ENCODE results near the gene ERFL. TPM values are rescaled to one million over a fixed set of nuclear protein-coding genes. Genes with fewer than 3 reads are reported as not detected.
"Not testable (repeated sequence)": the region's sequence is repeated elsewhere in the genome, so short reads cannot be mapped to it uniquely, and the experiment has no call there.

Gene ERFL
- total RNA-seq, 1 experiment from 2014 or later, result 0.65 TPM

DNA sequence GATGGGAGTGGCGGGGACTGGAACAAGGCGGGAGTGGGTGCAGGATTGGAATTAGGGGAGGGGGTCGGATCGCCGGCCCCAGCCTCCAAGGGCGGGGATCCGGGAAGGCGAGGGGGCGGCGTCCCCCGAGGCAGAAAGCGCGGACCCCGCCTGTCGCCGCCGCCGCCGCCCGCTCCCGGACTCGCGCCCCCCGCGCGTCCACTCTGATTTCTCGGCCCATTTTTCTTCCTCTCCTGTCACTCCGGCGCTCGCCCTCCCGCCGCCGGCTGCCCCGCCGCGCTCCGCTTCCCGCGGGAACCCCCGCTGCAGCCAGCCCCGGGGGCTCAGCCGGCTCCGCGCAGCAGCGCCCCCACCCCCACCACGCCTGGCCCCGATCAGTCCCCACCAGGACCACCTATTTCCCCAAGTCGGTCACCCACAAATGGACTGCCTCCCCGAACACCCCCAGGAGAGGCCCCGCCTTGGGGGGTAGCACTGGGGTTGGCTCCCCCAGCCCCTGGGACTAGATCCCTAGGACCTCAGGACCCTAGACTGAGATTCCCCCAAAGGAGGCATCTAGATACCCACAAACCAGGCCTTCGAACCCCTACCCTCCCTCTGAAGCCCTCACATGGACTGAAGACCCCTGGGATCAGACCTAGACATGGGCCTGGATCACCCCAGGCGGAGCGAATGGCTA, 12.6 kb upstream of the ERFL start:
- intact Hi-C loops (cut with micrococcal nuclease; ENCODE audit: unreplicated experiment), result no loop called here
- Histone ChIP-seq H3K4me1 (replicated peaks; ENCODE audit: insufficient read depth) (no peaks in the 10 kb centered on the region), H3K79me2 (ENCODE audit: low read depth) (no peaks in the 10 kb centered on the region), H4K20me1 (ENCODE audit: insufficient read depth) (no peaks in the 10 kb centered on the region), H3K9me2 (ENCODE audit: insufficient read depth) (no peaks in the 10 kb centered on the region), H3K9me3 (ENCODE audit: insufficient read depth, low read depth) (no peaks in the 10 kb centered on the region), H3K36me3 (ENCODE audit: low read depth) (no peaks in the 10 kb centered on the region), H3K4me3 (no peak overlapping the region), H3K27me3 (ENCODE audit: insufficient read depth, low read depth) (peaks cover 17% of the 10 kb centered on the region), H3F3A (ENCODE audit: insufficient read depth, low read depth) (peaks cover 5% of the 10 kb centered on the region; the same call in 1 of the 2 replicates), H3K27ac (no peak overlapping the region), H3K4me2 (peak overlapping the region; percentile 62; the same call in 1 of the 2 replicates), H2AFZ (no peak overlapping the region)
- TF ChIP-seq, protein P1, sequence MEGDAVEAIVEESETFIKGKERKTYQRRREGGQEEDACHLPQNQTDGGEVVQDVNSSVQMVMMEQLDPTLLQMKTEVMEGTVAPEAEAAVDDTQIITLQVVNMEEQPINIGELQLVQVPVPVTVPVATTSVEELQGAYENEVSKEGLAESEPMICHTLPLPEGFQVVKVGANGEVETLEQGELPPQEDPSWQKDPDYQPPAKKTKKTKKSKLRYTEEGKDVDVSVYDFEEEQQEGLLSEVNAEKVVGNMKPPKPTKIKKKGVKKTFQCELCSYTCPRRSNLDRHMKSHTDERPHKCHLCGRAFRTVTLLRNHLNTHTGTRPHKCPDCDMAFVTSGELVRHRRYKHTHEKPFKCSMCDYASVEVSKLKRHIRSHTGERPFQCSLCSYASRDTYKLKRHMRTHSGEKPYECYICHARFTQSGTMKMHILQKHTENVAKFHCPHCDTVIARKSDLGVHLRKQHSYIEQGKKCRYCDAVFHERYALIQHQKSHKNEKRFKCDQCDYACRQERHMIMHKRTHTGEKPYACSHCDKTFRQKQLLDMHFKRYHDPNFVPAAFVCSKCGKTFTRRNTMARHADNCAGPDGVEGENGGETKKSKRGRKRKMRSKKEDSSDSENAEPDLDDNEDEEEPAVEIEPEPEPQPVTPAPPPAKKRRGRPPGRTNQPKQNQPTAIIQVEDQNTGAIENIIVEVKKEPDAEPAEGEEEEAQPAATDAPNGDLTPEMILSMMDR (conservative IDR thresholded peaks at IDR 0.05), result no peak
- no peak for TF ChIP-seq EZH2 (IDR thresholded peaks at IDR 0.05; ENCODE audit: low read depth)
- DNase-seq, result no peak
- ChIA-PET CTCF (no interaction called here), POLR2A (ENCODE audit: unreplicated experiment) (no interaction called here)
- BruUV-seq (replicated peaks), result no TSS peak

DNA sequence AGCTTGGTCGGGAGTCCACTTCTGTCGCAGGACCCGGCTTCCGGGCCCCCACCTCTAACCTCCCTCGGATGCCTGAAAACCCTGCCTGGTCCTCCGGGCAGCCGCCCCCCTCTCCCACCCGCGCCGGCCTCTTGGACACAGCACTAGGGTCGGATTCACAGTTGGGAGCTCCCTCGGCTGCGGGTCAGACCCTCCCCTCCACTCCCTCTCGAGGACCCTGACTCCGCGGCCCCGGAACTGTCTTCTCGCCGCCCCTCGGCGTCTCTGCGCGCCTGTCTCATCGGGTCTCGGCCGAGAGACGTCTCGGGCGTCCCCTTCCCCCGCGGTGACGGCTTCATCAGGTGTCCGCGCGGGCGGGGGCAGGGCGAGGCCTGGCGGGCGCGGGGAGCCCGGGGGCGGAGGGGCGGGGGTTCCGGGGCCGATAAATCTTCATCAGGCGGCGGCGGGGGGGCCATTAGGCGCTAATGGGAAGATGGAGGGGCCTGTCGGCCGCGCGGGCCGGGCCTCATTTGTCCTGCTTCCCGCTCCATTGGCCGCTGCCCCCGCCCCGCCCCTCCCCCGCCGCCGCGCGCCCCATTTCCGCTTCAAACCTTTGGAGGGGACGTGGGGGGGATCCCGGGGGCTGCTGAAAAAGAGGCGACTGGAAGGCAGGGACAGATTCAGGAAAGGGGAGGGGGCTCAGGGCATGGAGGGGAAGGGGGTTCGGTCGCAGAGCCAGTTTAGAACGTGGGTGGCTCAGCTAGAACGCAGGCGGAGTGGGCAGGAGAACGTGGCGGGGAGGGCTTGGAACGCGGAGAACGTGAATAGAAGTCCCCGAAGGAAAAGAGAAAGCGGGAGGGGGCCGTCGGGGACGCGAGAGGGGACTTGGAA, 11.8 kb upstream of the ERFL start:
- Histone ChIP-seq H4K20me1 (ENCODE audit: insufficient read depth) (no peaks in the 10 kb centered on the region), H3K4me2 (peak overlapping the region; percentile 71), H3F3A (ENCODE audit: insufficient read depth, low read depth) (peaks cover 5% of the 10 kb centered on the region; the same call in 1 of the 2 replicates), H3K4me1 (replicated peaks; ENCODE audit: insufficient read depth) (no peaks in the 10 kb centered on the region), H3K27ac (no peak overlapping the region), H3K79me2 (ENCODE audit: low read depth) (no peaks in the 10 kb centered on the region), H3K9me3 (ENCODE audit: insufficient read depth, low read depth) (no peaks in the 10 kb centered on the region), H3K27me3 (ENCODE audit: insufficient read depth, low read depth) (peaks cover 18% of the 10 kb centered on the region), H3K4me3 (peak overlapping the region; percentile 42; the same call in 1 of the 2 replicates), H3K9me2 (ENCODE audit: insufficient read depth) (no peaks in the 10 kb centered on the region), H3K36me3 (ENCODE audit: low read depth) (no peaks in the 10 kb centered on the region), H2AFZ (peak overlapping the region; percentile 67; the same call in 1 of the 2 replicates)
- BruUV-seq (replicated peaks), result no TSS peak
- TF ChIP-seq EZH2 (IDR thresholded peaks at IDR 0.05; ENCODE audit: low read depth), result peak; percentile 77; the same call in 1 of the 2 replicates
- TF ChIP-seq, protein P1 (conservative IDR thresholded peaks at IDR 0.05), result no peak
- no peak for DNase-seq
- intact Hi-C loops (cut with micrococcal nuclease; ENCODE audit: unreplicated experiment), result no loop called here
- ChIA-PET CTCF (interaction anchor here (0.6 kb wide), 1 partner anchor 59 kb away, joined by 13 read pairs; no protein-coding TSS in a partner anchor), POLR2A (ENCODE audit: unreplicated experiment) (interaction anchor here (0.5 to 0.6 kb wide), 2 partner anchors 81 to 676 kb away, joined by 3 read pairs; partner anchors contain the start of gene HNRNPUL1)

DNA sequence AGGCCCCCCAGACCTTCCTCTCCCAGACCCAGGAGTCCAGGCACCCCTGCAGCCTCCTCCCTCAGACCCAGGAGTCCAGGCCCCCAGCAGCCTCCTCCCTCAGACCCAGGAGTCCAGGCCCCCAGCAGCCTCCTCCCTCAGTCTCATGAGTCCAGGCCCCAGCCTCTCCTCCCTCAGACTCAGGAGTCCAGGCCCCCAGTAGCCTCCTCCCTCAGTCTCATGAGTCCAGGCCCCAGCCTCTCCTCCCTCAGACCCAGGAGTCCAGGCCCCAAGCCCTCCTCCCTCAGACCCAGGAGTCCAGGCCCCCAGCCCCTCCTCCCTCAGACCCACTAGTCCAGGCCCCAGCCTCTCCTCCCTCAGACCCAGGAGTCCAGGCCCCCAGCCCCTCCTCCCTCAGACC, 11.0 kb upstream of the ERFL start:
- not testable (repeated sequence) for BruUV-seq (replicated peaks)

More for the DNA sequence above, 11.0 kb upstream of the ERFL start:
- H3K79me2 ChIP-seq (ENCODE audit: low read depth); H3K27ac ChIP-seq; H3K4me2 ChIP-seq; DNase-seq; H4K20me1 ChIP-seq (ENCODE audit: insufficient read depth); H3K4me1 ChIP-seq (replicated peaks; ENCODE audit: insufficient read depth); H3K9me3 ChIP-seq (ENCODE audit: insufficient read depth, low read depth); intact Hi-C loops (cut with micrococcal nuclease; ENCODE audit: unreplicated experiment); H3K36me3 ChIP-seq (ENCODE audit: low read depth); H3K9me2 ChIP-seq (ENCODE audit: insufficient read depth); H2AFZ ChIP-seq; H3K4me3 ChIP-seq; H3F3A ChIP-seq (ENCODE audit: insufficient read depth, low read depth): not testable (repeated sequence)
- H3K27me3 ChIP-seq (ENCODE audit: insufficient read depth, low read depth), result peaks cover 18% of the 10 kb centered on the region
- ChIA-PET CTCF (interaction anchor here (0.6 kb wide), 1 partner anchor 58 kb away, joined by 13 read pairs; no protein-coding TSS in a partner anchor), POLR2A (ENCODE audit: unreplicated experiment) (interaction anchor here (0.5 kb wide), 1 partner anchor 675 kb away, joined by 3 read pairs; the partner anchor contains the start of gene HNRNPUL1)
